Loucy (cell line): Measurements from ENCODE around the gene BCAS3.

Experiments used
- H2AFZ ChIP-seq: fragments of 200-600 bp; sonication (generic); 2 replicates; pipeline ENCODE4 v1.6.0; 2016; ENCODE audit warnings: antibody characterized with exemption, mild to moderate bottlenecking, low read length, moderate library complexity
- H3F3A ChIP-seq: fragments of 200-600 bp; 2 replicates; pipeline ENCODE4 v1.6.0; 2016; ENCODE audit warnings: antibody characterized with exemption, low read depth, mild to moderate bottlenecking
- H3K27me3 ChIP-seq: fragments of 200-600 bp; sonication (generic); 2 replicates; pipeline ENCODE4 v1.6.1; 2014; ENCODE audit warnings: low read length, mild to moderate bottlenecking; ENCODE audit not compliant: insufficient read depth, poor library complexity, severe bottlenecking
- H3K36me3 ChIP-seq: fragments of 200-600 bp; sonication (generic); 2 replicates; pipeline ENCODE4 v1.6.1; 2016; ENCODE audit warnings: low read length; ENCODE audit not compliant: insufficient read depth
- H3K4me1 ChIP-seq: fragments of 200-600 bp; sonication (generic); 2 replicates; pipeline ENCODE4 v1.5.1; 2014; ENCODE audit warnings: low read length, mild to moderate bottlenecking; ENCODE audit not compliant: insufficient read depth, poor library complexity, severe bottlenecking
- H3K4me2 ChIP-seq: fragments of 200-600 bp; sonication (generic); 2 replicates; pipeline ENCODE4 v1.6.0; 2014; ENCODE audit warnings: antibody characterized with exemption, low read length, low read depth, mild to moderate bottlenecking; ENCODE audit not compliant: poor library complexity, severe bottlenecking
- H3K4me3 ChIP-seq: fragments of 200-600 bp; sonication (generic); 2 replicates; pipeline ENCODE4 v1.5.1; 2014; ENCODE audit warnings: low read length, mild to moderate bottlenecking, mixed read lengths; ENCODE audit not compliant: poor library complexity, severe bottlenecking
- H3K79me2 ChIP-seq: fragments of 200-600 bp; sonication (generic); 2 replicates; pipeline ENCODE4 v1.6.1; 2014; ENCODE audit warnings: low read length; ENCODE audit not compliant: insufficient read depth
- H3K9ac ChIP-seq: fragments of 200-600 bp; sonication (generic); 2 replicates; pipeline ENCODE4 v1.6.0; 2014; ENCODE audit warnings: mild to moderate bottlenecking, low read depth, low read length, moderate library complexity; ENCODE audit not compliant: poor library complexity, severe bottlenecking
- H3K9me2 ChIP-seq: fragments of 200-600 bp; sonication (generic); replicated peaks from 2 replicates; pipeline ENCODE4 v1.6.1; 2016; ENCODE audit warnings: low read depth, low read length, mixed read lengths
- H3K9me3 ChIP-seq: fragments of 200-600 bp; sonication (generic); 2 replicates; pipeline ENCODE4 v1.6.1; 2014; ENCODE audit warnings: mild to moderate bottlenecking, antibody characterized with exemption, low read length, low read depth; ENCODE audit not compliant: insufficient read depth
- H4K20me1 ChIP-seq: fragments of 200-600 bp; sonication (generic); 2 replicates; pipeline ENCODE4 v1.6.0; 2014; ENCODE audit warnings: antibody characterized with exemption, low read length, mild to moderate bottlenecking; ENCODE audit not compliant: insufficient read depth, poor library complexity, severe bottlenecking
- EZH2phosphoT487 ChIP-seq: fragments of 200-600 bp; IDR thresholded peaks from 2 replicates; pipeline ENCODE4 v1.6.1; 2018; ENCODE audit warnings: antibody characterized with exemption, mild to moderate bottlenecking, moderate library complexity, borderline replicate concordance
- TF ChIP-seq, protein P1 (sequence below): fragments of 200-600 bp; sonication (generic); conservative IDR thresholded peaks from 2 replicates; pipeline ENCODE4 v1.5.1; 2014; ENCODE audit warnings: mild to moderate bottlenecking, antibody characterized with exemption, low read length

The BCAS3 gene

DNA sequence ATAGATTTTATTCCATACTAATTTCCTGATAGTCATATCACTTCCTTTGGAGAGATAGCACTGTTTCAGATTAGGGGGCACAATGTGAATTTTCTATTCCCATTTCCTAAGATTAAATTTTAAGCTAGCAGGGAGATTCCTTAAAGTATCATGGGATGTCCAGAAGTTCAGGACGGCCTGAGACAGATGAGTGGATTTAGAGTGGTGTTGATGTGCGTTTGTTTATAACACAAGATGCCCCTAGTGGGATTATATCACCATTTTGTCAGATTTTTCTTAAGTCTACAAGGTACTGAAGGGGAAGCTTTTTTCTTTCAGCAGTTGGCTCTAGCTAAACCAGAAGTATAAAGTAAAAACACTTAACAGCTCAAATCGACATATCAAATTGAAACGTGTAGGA is 538.4 kb downstream of the BCAS3 start:
- H3K9me2 ChIP-seq, result no peaks in the 10 kb centered on the region
- H3K4me3 ChIP-seq, result no peak overlapping the region
- no peak overlapping the region for H3K4me2 ChIP-seq
- no peak overlapping the region for H2AFZ ChIP-seq
- no peak for TF ChIP-seq EZH2phosphoT487
- TF ChIP-seq, protein P1, sequence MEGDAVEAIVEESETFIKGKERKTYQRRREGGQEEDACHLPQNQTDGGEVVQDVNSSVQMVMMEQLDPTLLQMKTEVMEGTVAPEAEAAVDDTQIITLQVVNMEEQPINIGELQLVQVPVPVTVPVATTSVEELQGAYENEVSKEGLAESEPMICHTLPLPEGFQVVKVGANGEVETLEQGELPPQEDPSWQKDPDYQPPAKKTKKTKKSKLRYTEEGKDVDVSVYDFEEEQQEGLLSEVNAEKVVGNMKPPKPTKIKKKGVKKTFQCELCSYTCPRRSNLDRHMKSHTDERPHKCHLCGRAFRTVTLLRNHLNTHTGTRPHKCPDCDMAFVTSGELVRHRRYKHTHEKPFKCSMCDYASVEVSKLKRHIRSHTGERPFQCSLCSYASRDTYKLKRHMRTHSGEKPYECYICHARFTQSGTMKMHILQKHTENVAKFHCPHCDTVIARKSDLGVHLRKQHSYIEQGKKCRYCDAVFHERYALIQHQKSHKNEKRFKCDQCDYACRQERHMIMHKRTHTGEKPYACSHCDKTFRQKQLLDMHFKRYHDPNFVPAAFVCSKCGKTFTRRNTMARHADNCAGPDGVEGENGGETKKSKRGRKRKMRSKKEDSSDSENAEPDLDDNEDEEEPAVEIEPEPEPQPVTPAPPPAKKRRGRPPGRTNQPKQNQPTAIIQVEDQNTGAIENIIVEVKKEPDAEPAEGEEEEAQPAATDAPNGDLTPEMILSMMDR, result no peak
- H3F3A ChIP-seq, result 0 out of 2 replicates have a peak, but pooled peaks cover 6% of the 10 kb centered on the region
- no peaks in the 10 kb centered on the region for H3K27me3 ChIP-seq
- H3K79me2 ChIP-seq, result no peaks in the 10 kb centered on the region
- no peak overlapping the region for H3K9ac ChIP-seq
- no peaks in the 10 kb centered on the region for H3K36me3 ChIP-seq
- H3K4me1 ChIP-seq, result peaks cover 36% of the 10 kb centered on the region
- H4K20me1 ChIP-seq, result no peaks in the 10 kb centered on the region
- H3K9me3 ChIP-seq, result no peaks in the 10 kb centered on the region

DNA sequence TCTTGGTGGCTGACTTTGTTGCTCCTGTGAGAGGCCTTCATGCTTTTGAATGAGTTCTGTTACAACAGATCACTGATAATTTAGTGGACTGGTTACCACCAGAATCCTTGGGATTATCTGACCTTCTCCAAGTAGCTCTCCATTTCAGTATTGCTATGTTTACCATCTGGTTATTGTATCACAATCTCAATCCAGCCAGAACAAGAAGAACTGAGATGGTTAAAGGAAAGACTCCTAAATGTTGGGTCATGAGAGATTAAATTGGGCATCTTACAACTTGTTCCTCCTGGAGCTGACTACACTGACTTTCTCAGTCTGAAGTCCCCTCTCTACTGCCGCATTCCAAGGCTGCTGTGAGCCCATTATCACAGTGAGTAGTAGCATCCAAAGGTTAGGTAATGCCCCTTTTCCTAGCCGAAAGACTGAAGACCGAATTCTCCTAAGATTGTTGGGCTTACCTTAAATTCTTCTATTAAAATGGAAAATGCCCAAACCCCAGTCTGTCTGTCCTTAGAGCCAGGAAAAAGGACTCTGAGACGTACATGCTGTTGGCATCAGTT is 540.3 kb downstream of the BCAS3 start:
- H3K4me2 ChIP-seq, result peak overlapping the region; percentile 34
- no peaks in the 10 kb centered on the region for H3K27me3 ChIP-seq
- no peaks in the 10 kb centered on the region for H3K9me2 ChIP-seq
- H3K4me3 ChIP-seq, result no peak overlapping the region
- TF ChIP-seq, protein P1, result no peak
- TF ChIP-seq EZH2phosphoT487, result no peak
- no peak overlapping the region for H2AFZ ChIP-seq
- H3K36me3 ChIP-seq, result no peaks in the 10 kb centered on the region
- H4K20me1 ChIP-seq, result no peaks in the 10 kb centered on the region
- peaks cover 54% of the 10 kb centered on the region for H3K4me1 ChIP-seq
- H3K9ac ChIP-seq, result no peak overlapping the region
- H3K79me2 ChIP-seq, result no peaks in the 10 kb centered on the region
- no peaks in the 10 kb centered on the region for H3K9me3 ChIP-seq
- H3F3A ChIP-seq, result peaks cover 24% of the 10 kb centered on the region

DNA sequence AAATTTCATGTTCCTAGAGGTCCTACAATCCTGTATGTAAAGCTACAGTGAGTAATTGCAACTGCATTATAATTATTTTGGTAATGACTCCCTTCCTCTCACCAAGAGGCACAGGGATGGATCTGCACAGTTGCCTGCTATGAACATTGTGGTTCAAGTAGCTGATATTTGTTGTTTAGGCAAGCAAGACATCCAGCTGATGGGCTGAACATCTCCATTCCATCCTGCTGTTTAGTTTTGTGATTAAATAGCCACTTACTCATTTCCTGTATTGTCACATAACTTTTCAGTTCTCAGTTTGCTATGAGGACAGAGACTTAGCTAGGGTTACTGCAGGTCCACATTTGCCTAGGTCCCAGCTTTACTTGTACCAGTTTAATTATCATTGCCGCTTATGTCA is 540.8 kb downstream of the BCAS3 start:
- no peak overlapping the region for H3K4me3 ChIP-seq
- peaks cover 56% of the 10 kb centered on the region for H3K4me1 ChIP-seq
- H3K79me2 ChIP-seq, result no peaks in the 10 kb centered on the region
- H3K9ac ChIP-seq, result no peak overlapping the region
- H3K27me3 ChIP-seq, result no peaks in the 10 kb centered on the region
- peak overlapping the region; percentile 34 for H3K4me2 ChIP-seq
- no peaks in the 10 kb centered on the region for H3K9me2 ChIP-seq
- TF ChIP-seq, protein P1, result no peak
- TF ChIP-seq EZH2phosphoT487, result no peak
- peaks cover 24% of the 10 kb centered on the region for H3F3A ChIP-seq
- H3K36me3 ChIP-seq, result no peaks in the 10 kb centered on the region
- no peaks in the 10 kb centered on the region for H3K9me3 ChIP-seq
- no peak overlapping the region for H2AFZ ChIP-seq
- H4K20me1 ChIP-seq, result no peaks in the 10 kb centered on the region
